Epithelial cell of esophagus (primary cell): ENCODE measurements around the gene AMN.

Experiments used
- DNase-seq: peaks from one replicate; pipeline ENCODE4 v3.0.0; 2010; ENCODE audit warnings: low read depth
- H3K4me3 ChIP-seq: 2 replicates; pipeline ENCODE4 v1.5.1; 2011; ENCODE audit warnings: mild to moderate bottlenecking, low read length, control low read depth
- TF ChIP-seq, protein P1 (sequence below): IDR thresholded peaks from 2 replicates; pipeline ENCODE4 v1.5.1; 2011; ENCODE audit warnings: low read depth, mild to moderate bottlenecking, low read length, control low read depth, inconsistent platforms; ENCODE audit not compliant: insufficient read depth; ENCODE audit errors: missing control alignments

Gene AMN

DNA sequence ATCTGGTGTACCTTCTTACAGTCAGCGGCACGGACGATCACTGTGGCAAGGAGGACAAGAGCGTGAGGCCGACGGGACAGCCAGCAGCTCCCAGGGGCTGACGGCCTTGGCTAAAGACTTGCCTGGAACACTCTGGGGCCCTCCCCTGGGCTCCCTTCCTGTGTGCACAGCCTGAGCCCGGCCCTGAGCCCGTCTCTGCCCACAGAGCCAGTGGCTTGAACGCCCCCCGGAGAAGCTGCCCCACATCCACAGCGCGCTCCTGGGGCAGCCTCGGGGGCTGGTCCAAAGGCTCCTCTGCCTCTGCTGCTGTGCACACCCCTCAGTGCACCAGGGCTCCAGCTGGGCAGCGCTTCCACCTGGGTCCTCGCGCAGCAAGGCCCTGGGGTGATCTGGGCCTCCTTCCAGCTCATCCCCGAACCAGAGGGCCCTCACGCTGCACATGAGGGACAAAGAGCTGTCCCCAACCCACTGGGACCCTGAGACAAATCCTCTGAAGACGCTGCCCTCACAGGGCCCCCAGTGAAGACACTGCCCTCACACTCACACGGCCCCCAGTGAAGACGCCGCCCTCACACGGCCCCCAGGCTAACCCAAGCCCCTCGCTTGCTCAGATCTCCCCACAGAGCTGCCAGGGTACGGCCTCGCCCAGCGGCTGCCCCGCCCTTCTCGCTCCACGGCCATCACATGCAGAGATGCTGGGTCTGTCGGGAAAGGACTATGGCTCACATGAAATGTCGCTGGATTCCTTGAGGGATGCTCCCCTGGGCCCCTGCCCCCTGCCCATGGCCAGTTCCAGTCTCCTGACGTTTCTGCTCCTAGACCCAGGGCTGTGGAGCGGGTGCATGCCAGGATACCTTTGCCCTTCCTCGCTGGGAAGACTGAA lies 22.2 kb downstream of the AMN start:
- H3K4me3 ChIP-seq = no peak overlapping the region
- no peak for DNase-seq
- TF ChIP-seq, protein P1, sequence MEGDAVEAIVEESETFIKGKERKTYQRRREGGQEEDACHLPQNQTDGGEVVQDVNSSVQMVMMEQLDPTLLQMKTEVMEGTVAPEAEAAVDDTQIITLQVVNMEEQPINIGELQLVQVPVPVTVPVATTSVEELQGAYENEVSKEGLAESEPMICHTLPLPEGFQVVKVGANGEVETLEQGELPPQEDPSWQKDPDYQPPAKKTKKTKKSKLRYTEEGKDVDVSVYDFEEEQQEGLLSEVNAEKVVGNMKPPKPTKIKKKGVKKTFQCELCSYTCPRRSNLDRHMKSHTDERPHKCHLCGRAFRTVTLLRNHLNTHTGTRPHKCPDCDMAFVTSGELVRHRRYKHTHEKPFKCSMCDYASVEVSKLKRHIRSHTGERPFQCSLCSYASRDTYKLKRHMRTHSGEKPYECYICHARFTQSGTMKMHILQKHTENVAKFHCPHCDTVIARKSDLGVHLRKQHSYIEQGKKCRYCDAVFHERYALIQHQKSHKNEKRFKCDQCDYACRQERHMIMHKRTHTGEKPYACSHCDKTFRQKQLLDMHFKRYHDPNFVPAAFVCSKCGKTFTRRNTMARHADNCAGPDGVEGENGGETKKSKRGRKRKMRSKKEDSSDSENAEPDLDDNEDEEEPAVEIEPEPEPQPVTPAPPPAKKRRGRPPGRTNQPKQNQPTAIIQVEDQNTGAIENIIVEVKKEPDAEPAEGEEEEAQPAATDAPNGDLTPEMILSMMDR = no peak

DNA sequence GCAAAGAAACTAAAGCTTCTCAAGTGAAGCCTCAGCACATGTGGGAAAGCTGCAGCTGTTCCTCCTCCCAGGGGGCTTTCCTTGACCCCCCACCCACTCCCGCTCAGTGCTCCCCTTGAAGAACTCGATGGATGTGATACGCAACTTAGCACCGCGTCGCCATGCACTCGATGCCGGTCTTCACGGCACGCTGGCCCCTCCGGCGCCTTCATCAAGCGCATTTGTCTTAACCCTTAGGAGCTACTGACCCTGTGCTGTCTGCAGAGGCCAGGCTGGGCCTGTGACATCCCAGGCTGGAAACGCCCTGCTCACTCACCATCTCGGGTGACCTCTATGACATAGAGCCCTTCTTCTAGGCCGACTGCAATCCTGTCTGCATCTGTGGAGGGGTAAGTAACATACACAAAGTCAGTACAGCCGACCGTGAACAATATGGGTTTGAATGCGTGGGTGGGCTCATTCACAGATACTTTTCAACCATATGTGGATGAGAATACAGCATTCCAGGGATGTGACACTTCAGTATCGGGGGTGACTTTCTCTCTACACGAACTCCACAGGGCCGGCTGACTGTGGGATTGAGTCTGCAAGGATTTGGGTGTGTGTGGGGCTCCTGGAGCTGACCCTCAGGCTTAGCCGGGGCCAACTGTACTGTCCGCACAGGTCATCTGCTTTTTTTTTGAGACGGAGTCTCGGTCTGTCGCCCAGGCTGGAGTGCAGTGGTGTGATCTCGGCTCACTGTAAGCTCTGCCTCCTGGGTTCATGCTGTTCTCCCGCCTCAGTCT lies 23.1 kb downstream of the AMN start:
- TF ChIP-seq, protein P1 = no peak
- DNase-seq = no peak
- no peak overlapping the region for H3K4me3 ChIP-seq

DNA sequence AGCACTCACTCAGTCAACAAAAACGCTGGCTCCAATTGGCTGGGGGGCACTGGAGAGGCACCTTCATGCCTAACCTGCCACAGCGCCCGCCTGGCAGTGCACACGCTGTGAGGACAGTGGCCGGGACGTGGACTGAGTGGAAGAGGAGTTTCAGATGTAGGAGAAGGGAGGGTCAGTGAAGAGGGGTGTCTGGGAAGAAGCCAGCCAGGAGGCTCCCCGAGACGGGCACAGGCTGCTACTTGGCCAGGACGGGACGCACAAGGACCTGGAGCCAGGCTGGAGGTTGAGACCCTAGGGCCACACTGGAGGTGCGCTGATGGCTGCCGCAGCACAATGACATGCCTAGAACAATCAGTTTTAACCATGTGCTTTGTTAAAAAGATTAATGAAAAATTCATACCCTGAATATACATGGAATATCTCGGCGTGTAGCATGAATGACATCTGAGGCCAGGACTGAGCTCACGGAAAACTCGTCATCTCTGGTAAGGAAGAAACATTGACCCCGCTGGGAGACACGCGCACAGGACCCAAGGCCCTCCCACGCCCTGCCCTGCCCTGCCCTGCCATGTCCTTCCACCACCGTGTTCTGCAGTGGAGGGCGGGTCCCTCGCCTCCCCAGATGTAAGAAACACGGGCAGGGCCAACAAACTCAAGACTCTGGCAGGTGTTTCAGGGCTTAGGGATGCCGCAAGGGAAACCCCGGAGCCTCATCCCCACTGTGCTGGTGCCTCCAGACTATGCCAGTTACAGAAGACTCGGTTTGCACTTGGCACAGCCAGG lies 25.0 kb downstream of the AMN start:
- no peak for DNase-seq
- TF ChIP-seq, protein P1 = no peak
- H3K4me3 ChIP-seq = no peak overlapping the region

DNA sequence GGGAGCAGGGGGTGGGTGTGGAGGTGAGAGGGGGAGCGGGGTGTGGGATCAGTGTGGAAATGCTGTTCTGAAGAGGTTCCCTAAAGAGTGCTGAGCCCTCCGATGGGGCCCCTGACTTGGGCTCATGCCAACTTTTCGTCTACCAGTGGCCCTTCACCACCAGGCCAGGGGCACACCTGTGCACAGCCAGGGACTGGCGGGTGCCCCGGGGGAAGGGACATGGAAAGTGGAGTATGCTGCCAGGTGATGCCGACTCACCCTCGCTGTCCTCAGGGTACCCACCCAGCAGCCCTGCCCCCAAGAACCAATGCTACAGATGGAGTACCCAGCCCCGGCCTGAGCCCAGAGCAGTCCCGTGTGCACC lies 26.2 kb downstream of the AMN start:
- no peak overlapping the region for H3K4me3 ChIP-seq
- DNase-seq = no peak
- TF ChIP-seq, protein P1 = no peak

DNA sequence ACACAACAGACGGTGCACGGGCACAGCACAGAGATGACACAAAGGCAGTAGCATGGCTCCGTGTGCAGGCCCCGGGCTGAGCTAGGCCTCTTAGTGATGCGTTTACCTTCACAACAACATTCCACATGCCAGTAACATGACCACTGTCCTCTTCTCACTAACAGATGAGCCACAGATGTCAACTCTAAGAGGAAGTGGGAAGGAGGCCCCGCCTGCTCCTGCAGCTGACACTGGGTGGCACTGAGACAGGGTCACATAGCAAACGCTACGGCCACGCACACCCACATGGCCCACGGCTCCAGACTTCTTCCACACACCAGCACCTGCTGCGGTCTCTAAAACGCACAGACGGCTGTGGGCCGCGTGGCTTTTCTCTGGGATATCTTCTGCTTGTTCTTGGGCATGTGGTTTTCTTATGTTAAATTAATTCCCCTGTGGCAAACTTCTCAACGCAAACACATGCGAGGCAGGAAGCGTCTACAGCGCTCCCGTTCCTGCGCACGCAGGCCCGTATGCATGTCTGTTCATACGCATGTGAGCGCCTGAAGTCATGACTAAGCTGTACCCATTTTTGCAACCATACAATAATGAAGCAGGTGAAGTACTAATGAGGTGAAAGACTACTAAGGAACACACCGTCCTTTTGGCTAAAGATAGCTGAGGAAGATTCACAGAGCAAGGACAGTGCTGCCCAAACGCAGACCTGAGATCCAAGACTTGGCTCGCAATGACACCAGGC lies 26.8 kb downstream of the AMN start:
- H3K4me3 ChIP-seq = no peak overlapping the region
- TF ChIP-seq, protein P1 = no peak
- no peak for DNase-seq

DNA sequence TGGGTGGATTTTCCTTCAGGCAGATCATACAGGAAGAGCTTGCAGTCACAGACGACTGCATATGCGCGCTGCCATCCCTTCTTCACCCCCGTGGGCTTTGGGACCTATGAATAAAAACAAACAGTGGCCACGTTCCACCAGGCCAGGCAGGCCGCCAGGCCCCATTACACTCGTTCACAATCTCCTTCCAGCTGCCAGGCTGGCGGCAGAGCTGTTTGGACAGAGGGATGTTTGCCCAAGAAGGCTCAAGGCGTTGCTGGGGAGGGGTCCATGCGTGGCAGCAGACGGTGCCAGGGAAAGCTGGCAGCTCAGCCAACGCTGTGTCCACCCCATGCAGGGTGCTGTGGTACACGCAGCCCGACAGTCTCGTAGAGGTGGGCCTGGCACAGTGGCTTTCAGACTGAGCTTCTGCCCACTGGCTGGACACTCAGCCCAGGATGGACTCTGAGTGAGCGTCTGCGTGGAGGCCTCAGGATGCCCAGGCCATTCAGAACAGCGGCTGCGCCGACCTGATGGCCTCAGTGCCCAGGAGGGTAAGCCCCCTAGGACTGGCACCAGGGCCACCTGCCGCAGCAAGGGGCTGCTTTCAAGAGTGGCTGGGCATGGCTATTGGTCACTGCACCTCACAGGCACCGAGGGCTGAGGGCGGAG lies 27.5 kb downstream of the AMN start:
- TF ChIP-seq, protein P1 = no peak
- no peak overlapping the region for H3K4me3 ChIP-seq
- DNase-seq = no peak
